A673 (cell line): ENCODE data around the gene NDUFB2. TPM values are rescaled to one million over a fixed set of nuclear protein-coding genes. Genes with fewer than 3 reads are reported as not detected.

Experiments
- BruUV-seq: library from RNA; stranded (reverse); fragments of 400-500 nt; replicated peaks from 2 replicates; lab custom pipeline; 2021; lab: Mats Ljungman, UMichigan
- CTCF ChIA-PET: fragments of 300-600 bp; sonication (Branson Sonifier 250); formaldehyde crosslinking; loops from one replicate; lab custom pipeline; 2022; ENCODE audit warnings: antibody characterized with exemption; lab: Charles Lee
- POLR2A ChIA-PET: fragments of 300-600 bp; sonication (Branson Sonifier 250); formaldehyde crosslinking; loops from one replicate; lab custom pipeline; 2022; ENCODE audit warnings: antibody characterized with exemption; ENCODE audit not compliant: low non-redundant PET; lab: Charles Lee
- DNase-seq: peaks from one replicate; pipeline ENCODE4 v3.0.0-alpha.2; 2015; ENCODE audit warnings: low spot score
- H3K27ac ChIP-seq: fragments of 200-600 bp; sonication (generic); 2 replicates; pipeline ENCODE4 v1.5.1; 2016; ENCODE audit warnings: mixed run types, low read depth, mild to moderate bottlenecking, mixed read lengths, antibody characterized with exemption, low read length; ENCODE audit not compliant: poor library complexity, severe bottlenecking
- H3K27me3 ChIP-seq: fragments of 200-600 bp; sonication (generic); replicated peaks from 2 replicates; pipeline ENCODE4 v1.6.1; 2017; ENCODE audit warnings: mixed run types, low read depth, mild to moderate bottlenecking, mixed read lengths, antibody characterized with exemption, low read length; ENCODE audit not compliant: insufficient read depth, poor library complexity
- H3K36me3 ChIP-seq: fragments of 200-600 bp; sonication (generic); 2 replicates; pipeline ENCODE4 v1.6.1; 2016; ENCODE audit warnings: mixed run types, mild to moderate bottlenecking, mixed read lengths, antibody characterized with exemption, low read length; ENCODE audit not compliant: insufficient read depth, poor library complexity, severe bottlenecking
- H3K4me1 ChIP-seq: fragments of 200-600 bp; sonication (generic); 2 replicates; pipeline ENCODE4 v1.6.1; 2017; ENCODE audit warnings: mixed run types, mild to moderate bottlenecking, mixed read lengths, antibody characterized with exemption, low read length; ENCODE audit not compliant: insufficient read depth, poor library complexity, severe bottlenecking
- H3K4me3 ChIP-seq: fragments of 200-600 bp; sonication (generic); 2 replicates; pipeline ENCODE4 v1.5.1; 2016; ENCODE audit warnings: low read depth, mixed run types, mild to moderate bottlenecking, mixed read lengths, low read length; ENCODE audit not compliant: poor library complexity, severe bottlenecking
- H3K9me3 ChIP-seq: fragments of 200-600 bp; sonication (generic); 2 replicates; pipeline ENCODE4 v1.6.1; 2016; ENCODE audit warnings: mixed run types, low read depth, mild to moderate bottlenecking, mixed read lengths, antibody characterized with exemption, low read length; ENCODE audit not compliant: poor library complexity, severe bottlenecking
- EZH2 ChIP-seq: fragments of 200-600 bp; sonication (generic); IDR thresholded peaks from 2 replicates; pipeline ENCODE4 v1.6.1; 2017; ENCODE audit warnings: borderline replicate concordance, low read depth, mild to moderate bottlenecking, mixed read lengths, antibody characterized with exemption, low read length; ENCODE audit not compliant: poor library complexity, severe bottlenecking
- intact Hi-C: fragments of 100-400 bp; cut with micrococcal nuclease; formaldehyde crosslinking; loops from one replicate; pipeline ENCODE4 v1.10.0; 2022; ENCODE audit not compliant: unreplicated experiment
- total RNA-seq: library from RNA; stranded (reverse); gene quantifications from 2 replicates; pipeline ENCODE4 v1.2.3, GENCODE V29; 2021
- TF ChIP-seq, protein P1 (sequence below): fragments of 300-800, 200-600 bp; sonication (generic); conservative IDR thresholded peaks from 2 replicates; pipeline ENCODE4 v1.5.1; 2017; ENCODE audit warnings: low read depth, mild to moderate bottlenecking, antibody characterized with exemption, low read length, moderate library complexity, mixed read lengths

Gene NDUFB2
- total RNA-seq, 1 experiment from 2014 or later = 192 TPM

DNA sequence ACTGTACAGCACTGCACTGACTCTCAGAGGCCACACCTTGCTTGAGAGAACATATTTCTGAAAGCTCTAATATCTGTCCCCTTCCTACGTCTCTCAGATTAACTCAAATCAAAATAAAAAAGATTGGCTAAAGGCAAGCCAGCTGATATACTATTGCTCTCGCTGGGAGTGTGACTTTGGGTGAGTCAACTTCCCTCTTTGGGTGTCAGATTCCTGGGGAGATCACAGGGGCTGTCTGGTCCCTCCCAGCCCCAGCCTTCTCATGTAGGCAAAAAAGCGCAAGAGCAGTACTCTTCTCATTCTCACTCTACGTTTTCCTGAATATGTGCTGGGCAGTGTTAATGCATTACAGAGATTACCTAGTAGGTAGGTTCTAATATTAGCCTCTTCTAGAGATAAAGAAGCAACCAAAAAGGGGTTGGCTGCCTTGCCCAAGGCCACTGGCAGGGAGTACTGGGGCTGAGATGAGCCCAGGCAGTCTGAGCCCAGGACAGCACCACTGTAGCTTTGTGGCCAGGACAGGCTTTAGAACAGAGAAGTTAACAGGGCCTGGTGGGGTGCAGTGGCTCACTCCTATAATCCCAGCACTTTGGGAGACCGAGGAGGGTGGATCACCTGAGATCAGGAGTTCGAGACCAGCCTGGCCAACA, 46.8 kb upstream of the NDUFB2 start:
- intact Hi-C loops = no loop called here
- Histone ChIP-seq H3K27me3 (no peaks in the 10 kb centered on the region), H3K4me1 (no peaks in the 10 kb centered on the region), H3K9me3 (no peaks in the 10 kb centered on the region), H3K4me3 (no peak overlapping the region), H3K27ac (no peak overlapping the region), H3K36me3 (no peaks in the 10 kb centered on the region)
- ChIA-PET CTCF (no interaction called here), POLR2A (no interaction called here)
- no TSS peak for BruUV-seq
- no peak for DNase-seq
- TF ChIP-seq, protein P1, sequence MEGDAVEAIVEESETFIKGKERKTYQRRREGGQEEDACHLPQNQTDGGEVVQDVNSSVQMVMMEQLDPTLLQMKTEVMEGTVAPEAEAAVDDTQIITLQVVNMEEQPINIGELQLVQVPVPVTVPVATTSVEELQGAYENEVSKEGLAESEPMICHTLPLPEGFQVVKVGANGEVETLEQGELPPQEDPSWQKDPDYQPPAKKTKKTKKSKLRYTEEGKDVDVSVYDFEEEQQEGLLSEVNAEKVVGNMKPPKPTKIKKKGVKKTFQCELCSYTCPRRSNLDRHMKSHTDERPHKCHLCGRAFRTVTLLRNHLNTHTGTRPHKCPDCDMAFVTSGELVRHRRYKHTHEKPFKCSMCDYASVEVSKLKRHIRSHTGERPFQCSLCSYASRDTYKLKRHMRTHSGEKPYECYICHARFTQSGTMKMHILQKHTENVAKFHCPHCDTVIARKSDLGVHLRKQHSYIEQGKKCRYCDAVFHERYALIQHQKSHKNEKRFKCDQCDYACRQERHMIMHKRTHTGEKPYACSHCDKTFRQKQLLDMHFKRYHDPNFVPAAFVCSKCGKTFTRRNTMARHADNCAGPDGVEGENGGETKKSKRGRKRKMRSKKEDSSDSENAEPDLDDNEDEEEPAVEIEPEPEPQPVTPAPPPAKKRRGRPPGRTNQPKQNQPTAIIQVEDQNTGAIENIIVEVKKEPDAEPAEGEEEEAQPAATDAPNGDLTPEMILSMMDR = no peak
- no peak for TF ChIP-seq EZH2

- no peaks in the 10 kb centered on the region for H3K36me3 ChIP-seq
- ChIA-PET CTCF (no interaction called here), POLR2A (no interaction called here)
- no peak for TF ChIP-seq EZH2
- TF ChIP-seq, protein P1 = no peak
- DNase-seq = no peak
- no peak overlapping the region for H3K4me3 ChIP-seq
- intact Hi-C loops = no loop called here
- H3K27me3 ChIP-seq = no peaks in the 10 kb centered on the region
- no peaks in the 10 kb centered on the region for H3K9me3 ChIP-seq
- BruUV-seq = no TSS peak
- no peaks in the 10 kb centered on the region for H3K4me1 ChIP-seq
- no peak overlapping the region for H3K27ac ChIP-seq
Observed at GRCh38 chr7:140650367-140650766, 46.1 kb upstream of the NDUFB2 start.

DNA sequence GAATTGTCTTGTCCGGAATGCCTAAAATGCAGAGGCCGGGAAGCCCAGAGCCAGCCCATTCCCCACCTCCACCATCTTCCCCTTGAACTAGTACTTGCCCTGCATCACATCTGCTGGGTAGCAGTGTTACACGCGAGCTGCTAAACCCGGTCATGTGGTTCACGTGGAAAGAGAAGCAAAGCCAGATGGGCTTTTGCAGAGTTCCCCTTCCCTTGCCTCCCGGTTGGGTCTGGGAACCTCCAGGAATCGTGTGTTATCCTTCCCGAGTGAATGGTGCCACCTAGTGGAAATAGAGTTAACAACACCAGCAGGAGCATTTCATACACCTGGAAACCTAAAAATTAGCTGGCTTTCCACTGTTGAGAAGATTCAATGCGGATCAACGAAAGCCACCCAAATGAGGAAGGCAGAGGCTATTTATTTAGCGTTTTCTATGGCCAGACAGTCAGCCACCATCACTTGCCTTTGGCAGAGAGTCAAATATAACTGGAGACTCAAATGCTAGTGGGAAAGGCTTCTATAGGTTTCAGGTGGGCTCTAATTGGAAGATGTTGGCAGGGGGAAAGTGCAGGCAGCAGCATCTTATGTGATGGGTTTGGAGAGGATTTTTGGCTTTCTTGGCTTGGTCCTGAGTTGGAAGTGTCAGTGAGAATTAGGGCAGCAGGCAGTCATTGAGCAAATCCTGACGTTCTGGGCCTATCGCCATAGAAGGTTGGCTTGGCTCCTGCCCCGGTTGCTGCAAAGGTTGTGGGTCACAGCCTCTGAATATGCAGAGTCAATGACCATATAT, 43.0 kb upstream of the NDUFB2 start:
- TF ChIP-seq, protein P1 = peak; percentile 84
- TF ChIP-seq EZH2 = no peak
- CTCF ChIA-PET = interaction anchor here (0.6 to 1.5 kb wide), 2 partner anchors 136 to 139 kb away, joined by 3 to 25 read pairs; no protein-coding TSS in a partner anchor
- peak; percentile 82 for DNase-seq
- intact Hi-C loops = loop anchor here (1.0 kb wide), 1 partner anchor 135 kb away; no protein-coding TSS in a partner anchor
- POLR2A ChIA-PET = no interaction called here
- no peaks in the 10 kb centered on the region for H3K36me3 ChIP-seq
- no peaks in the 10 kb centered on the region for H3K4me1 ChIP-seq
- H3K27ac ChIP-seq = no peak overlapping the region
- no TSS peak for BruUV-seq
- H3K9me3 ChIP-seq = no peaks in the 10 kb centered on the region
- H3K27me3 ChIP-seq = no peaks in the 10 kb centered on the region
- no peak overlapping the region for H3K4me3 ChIP-seq
